ENCODE measurements around the gene IFNK. TPM values are rescaled to one million over a fixed set of nuclear protein-coding genes. Genes with fewer than 3 reads are reported as not detected.
A peak's percentile ranks its signal among the peaks of the same experiment; 100 is the strongest.

IFNK gene
- total and polyA plus RNA-seq, 10 donors: not detected

DNA sequence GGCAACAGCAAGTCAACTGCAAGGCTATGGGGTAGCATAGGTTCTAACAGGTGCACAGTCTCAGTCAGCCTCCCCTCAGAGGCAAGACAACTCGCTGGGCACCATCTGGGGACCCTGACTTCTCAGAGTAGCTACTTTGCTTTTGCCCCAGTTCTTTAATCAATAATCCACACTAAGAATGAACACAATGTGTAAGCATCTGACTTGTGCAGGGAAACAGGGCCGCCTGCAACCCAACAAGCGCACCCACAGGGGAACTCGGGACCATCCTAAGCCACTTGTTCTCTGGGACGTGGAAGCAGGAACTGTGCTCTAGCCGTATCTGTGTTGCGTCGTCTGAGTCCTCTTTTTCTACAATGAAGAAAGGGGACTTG lies 3.6 kb downstream of the IFNK start:
- intact Hi-C loops (cut with DNase I; ENCODE audit: low total_unique reads): no loop called here
- Histone ChIP-seq H3K27ac (peak overlapping the region; percentile 78 to 95 (median 90)), H3K36me3 (peaks cover 0 to 4% (median 0%) of the 10 kb centered on the region in 6 donors), H3K4me1 (peaks cover 7 to 68% (median 43%) of the 10 kb centered on the region in 6 donors), H3K4me3 (peak overlapping the region in 7 of 8 donors; percentile 70 to 93 (median 82)), H3K9me3 (no peaks in the 10 kb centered on the region), H3K27me3 (replicated peaks in 1 of 7) (peaks cover 0 to 20% (median 0%) of the 10 kb centered on the region in 7 donors)
- DNase-seq: peak; percentile 76
- WGBS, 5 donors: 43 to 69% (median 51%) methylated on average over 8 of the region's 8 CpGs
- TF ChIP-seq POLR2AphosphoS5 (IDR thresholded peaks at IDR 0.05) (no peak), CTCF (IDR thresholded peaks at IDR 0.05 in 8 of 11, conservative IDR thresholded peaks at IDR 0.05 in 3 of 11) (no peak), POLR2A (IDR thresholded peaks at IDR 0.05) (no peak)

DNA sequence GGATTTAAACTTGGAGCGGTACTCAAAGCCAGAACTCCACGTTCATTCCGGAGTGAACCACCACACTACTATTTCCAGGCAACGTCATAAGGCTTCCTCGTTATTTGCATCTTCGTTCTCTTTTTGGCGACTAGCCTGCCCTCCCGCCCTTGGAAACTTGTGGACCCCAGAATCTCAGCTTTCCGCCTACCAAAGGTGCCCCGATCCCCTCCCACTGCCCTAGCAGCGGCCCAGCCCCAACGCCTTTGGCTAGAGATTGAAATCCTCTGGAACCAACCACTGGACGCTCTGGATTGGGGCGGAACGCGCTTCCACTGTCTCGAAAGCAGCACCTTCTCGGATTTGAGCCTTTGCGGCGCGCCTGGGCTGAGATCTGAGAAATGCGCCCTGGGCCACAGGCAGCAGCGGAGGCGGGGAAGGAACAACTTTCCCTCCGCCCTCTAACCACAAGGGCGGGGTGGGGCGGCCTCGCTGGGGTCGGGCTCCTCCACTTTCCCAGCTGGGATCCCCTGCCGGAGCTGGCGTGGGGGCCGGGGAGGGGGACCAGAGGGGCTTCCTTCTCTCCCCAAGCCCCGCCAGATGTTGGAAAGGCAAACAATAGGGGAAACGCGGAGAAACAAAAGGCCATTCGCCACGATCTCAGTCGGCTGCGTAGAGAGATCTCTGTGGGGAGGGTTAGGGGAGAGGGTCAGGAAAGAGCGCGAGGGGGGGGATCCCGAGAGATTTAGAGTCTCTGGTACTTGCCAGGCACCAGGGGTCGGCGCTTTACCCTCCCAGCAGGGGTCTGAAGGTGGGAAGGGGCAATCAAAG lies 4.2 kb downstream of the IFNK start:
- peak; percentile 79 to 90 (median 81) for TF ChIP-seq POLR2AphosphoS5 (IDR thresholded peaks at IDR 0.05)
- TF ChIP-seq CTCF (IDR thresholded peaks at IDR 0.05 in 8 of 11, conservative IDR thresholded peaks at IDR 0.05 in 3 of 11): no peak
- peak in 2 of 3 donors; percentile 20 to 47 for TF ChIP-seq POLR2A (IDR thresholded peaks at IDR 0.05)
- Histone ChIP-seq H3K27ac (peak overlapping the region; percentile 78 to 95 (median 90)), H3K4me3 (peak overlapping the region; percentile 70 to 93 (median 82)), H3K9me3 (no peaks in the 10 kb centered on the region), H3K4me1 (peaks cover 7 to 72% (median 44%) of the 10 kb centered on the region in 6 donors), H3K27me3 (replicated peaks in 1 of 7) (peaks cover 0 to 20% (median 0%) of the 10 kb centered on the region in 7 donors), H3K36me3 (peaks cover 0 to 4% (median 0%) of the 10 kb centered on the region in 6 donors)
- WGBS, 5 donors: 3 to 5% (median 4%) methylated on average over 38 to 44 of the region's 44 CpGs
- DNase-seq: peak; percentile 92
- intact Hi-C loops (cut with DNase I; ENCODE audit: low total_unique reads): no loop called here

DNA sequence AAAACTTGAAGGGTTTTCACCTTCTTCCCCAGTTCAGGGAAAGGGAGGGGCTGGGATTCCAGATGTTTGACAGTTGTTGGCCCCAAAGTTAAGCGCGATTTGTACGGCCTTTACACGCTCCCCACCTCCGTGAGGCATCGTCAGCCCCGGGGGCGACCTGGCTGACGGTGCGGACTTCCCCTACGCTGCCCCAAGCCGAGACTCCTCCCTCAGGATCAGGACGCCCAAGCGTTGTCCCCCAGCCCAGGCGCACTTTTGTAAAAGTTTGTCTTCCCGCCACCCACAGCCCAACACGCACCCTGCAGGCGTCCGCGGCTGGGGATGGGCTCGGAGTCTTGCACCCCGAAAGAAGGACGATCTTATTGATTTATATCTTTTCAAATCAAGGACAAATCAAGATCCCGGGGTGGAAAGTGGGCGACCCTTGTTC lies 4.8 kb downstream of the IFNK start:
- H3K9me3 ChIP-seq: no peaks in the 10 kb centered on the region
- peak; percentile 90 for DNase-seq
- peaks cover 0 to 4% (median 0%) of the 10 kb centered on the region in 6 donors for H3K36me3 ChIP-seq
- intact Hi-C loops (cut with DNase I; ENCODE audit: low total_unique reads): no loop called here
- peak overlapping the region; percentile 70 to 93 (median 82) for H3K4me3 ChIP-seq
- H3K27me3 ChIP-seq (replicated peaks in 1 of 7): peaks cover 0 to 20% (median 0%) of the 10 kb centered on the region in 7 donors
- peak overlapping the region; percentile 78 to 95 (median 90) for H3K27ac ChIP-seq
- 0% methylated on average over 24 to 25 of the region's 25 CpGs for WGBS, 5 donors
- peaks cover 7 to 78% (median 48%) of the 10 kb centered on the region in 6 donors for H3K4me1 ChIP-seq
- TF ChIP-seq POLR2A (IDR thresholded peaks at IDR 0.05) (peak in 1 of 3 donors; percentile 39), CTCF (IDR thresholded peaks at IDR 0.05 in 8 of 11, conservative IDR thresholded peaks at IDR 0.05 in 3 of 11) (peak in 1 of 11 experiments; percentile 19), POLR2AphosphoS5 (IDR thresholded peaks at IDR 0.05) (peak; percentile 72 to 77 (median 72))

All from spleen (tissue), 11 donors.